Mesothelial cell of epicardium (in vitro differentiated cells): ENCODE data around the gene CCDC40. TPM values are rescaled to one million over a fixed set of nuclear protein-coding genes. Genes with fewer than 3 reads are reported as not detected.
A peak's percentile ranks its signal among the peaks of the same experiment; 100 is the strongest.

Experiments used
- DNase-seq, 2 experiments: peaks; one replicate each; pipeline ENCODE4 v3.0.0; 2021; ENCODE audit warnings: low spot score in 2 of 2; ENCODE audit not compliant: unreplicated experiment in 2 of 2
- H3K27ac Mint-ChIP-seq: 2 replicates; pipeline ENCODE4 v1.8.0; 2021; ENCODE audit warnings: mixed read lengths
- H3K27me3 Mint-ChIP-seq: 2 replicates; pipeline ENCODE4 v1.8.0; 2021; ENCODE audit warnings: low read depth, mixed read lengths
- H3K36me3 Mint-ChIP-seq: 2 replicates; pipeline ENCODE4 v1.8.0; 2021; ENCODE audit warnings: mixed read lengths
- H3K4me1 Mint-ChIP-seq: 2 replicates; pipeline ENCODE4 v1.8.0; 2021; ENCODE audit warnings: mixed read lengths
- H3K4me3 Mint-ChIP-seq: 2 replicates; pipeline ENCODE4 v1.8.0; 2021; ENCODE audit warnings: mild to moderate bottlenecking, moderate library complexity, mixed read lengths
- H3K9me3 Mint-ChIP-seq: 2 replicates; pipeline ENCODE4 v1.8.0; 2021; ENCODE audit warnings: mixed read lengths
- total RNA-seq: library from RNA; stranded (reverse); gene quantifications from 3 replicates; pipeline ENCODE4 v1.2.1, GENCODE V29; 2021
- TF ChIP-seq, protein P1 (sequence below): fragments of 200-600 bp; sonication (generic); IDR thresholded peaks from one replicate; pipeline ENCODE4 v1.5.0; 2021; ENCODE audit warnings: antibody characterized with exemption; ENCODE audit not compliant: unreplicated experiment

CCDC40 gene
- total RNA-seq, 1 donor from 2014 or later, result 23.5 TPM

DNA sequence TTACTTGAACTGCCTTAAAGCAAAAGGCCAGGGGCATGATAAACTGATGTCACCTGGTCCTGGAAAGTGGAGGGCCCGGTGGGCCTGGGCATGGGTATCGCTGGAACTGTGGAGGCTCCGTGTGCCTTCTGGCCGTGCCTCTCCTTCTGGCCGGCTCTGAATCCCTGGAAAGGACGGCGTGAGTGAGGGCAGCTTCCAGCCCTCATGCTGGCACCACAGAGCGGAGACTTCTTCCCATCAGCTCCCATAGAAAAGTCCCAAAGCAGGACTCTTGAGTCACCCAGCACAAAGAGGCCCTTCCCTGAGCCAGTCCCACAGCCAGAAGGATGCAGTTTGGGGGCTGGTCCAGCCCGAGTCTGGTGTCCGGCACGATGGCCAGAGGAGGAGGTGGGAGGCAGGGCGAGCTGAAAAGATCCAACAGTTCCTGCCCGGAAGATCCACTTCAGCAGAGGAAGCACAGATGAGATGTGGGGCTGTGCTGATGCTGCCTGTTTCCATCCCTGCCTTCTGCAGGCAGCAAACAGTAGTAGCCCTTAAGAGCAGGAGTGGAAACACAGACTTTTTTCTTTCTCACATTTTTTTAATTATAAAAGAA lies 72.7 kb downstream of the CCDC40 start:
- Mint-ChIP-seq H3K36me3 (peaks cover 4% of the 10 kb centered on the region), H3K27me3 (no peaks in the 10 kb centered on the region), H3K9me3 (no peaks in the 10 kb centered on the region), H3K4me3 (no peak overlapping the region), H3K4me1 (peaks cover 12% of the 10 kb centered on the region), H3K27ac (no peak overlapping the region)
- peak in 1 of 2 experiments; percentile 29 for DNase-seq
- TF ChIP-seq, protein P1, sequence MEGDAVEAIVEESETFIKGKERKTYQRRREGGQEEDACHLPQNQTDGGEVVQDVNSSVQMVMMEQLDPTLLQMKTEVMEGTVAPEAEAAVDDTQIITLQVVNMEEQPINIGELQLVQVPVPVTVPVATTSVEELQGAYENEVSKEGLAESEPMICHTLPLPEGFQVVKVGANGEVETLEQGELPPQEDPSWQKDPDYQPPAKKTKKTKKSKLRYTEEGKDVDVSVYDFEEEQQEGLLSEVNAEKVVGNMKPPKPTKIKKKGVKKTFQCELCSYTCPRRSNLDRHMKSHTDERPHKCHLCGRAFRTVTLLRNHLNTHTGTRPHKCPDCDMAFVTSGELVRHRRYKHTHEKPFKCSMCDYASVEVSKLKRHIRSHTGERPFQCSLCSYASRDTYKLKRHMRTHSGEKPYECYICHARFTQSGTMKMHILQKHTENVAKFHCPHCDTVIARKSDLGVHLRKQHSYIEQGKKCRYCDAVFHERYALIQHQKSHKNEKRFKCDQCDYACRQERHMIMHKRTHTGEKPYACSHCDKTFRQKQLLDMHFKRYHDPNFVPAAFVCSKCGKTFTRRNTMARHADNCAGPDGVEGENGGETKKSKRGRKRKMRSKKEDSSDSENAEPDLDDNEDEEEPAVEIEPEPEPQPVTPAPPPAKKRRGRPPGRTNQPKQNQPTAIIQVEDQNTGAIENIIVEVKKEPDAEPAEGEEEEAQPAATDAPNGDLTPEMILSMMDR, result no peak

DNA sequence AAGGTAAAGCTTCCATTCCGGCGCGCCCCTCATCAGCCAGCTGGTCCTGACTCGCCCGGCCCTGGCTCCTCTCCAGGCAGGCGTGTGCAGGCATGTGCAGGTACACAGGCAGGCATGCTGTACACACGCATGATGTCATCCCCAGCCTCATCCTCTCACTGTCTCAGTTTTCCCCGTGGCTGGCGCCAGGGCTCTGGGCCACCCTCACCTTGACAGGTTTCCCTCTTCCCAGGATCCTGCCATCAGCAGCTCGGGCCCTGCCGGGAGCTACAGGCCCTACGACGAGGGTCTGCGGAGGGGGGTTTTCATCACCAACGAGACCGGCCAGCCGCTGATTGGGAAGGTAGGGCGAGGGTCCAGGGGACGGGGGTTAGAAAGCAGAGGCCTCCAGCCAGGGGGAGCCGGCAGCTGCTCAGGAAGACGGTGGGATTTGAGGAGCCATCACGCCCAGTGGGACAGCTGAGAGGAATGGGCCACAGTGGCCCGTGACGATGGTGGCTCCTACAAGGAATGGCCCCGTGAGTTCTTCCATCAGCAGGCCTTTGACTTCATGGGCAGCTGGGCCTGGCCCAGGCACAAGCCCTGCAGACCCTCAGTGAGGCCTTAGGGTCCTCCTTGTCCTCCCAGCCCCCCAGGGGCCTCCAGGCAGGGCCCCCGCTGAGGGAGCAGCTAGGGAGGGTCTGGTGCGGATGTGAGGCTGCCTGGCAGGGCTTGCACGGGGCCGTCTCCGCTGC lies 73.4 kb downstream of the CCDC40 start:
- peaks cover 8% of the 10 kb centered on the region for H3K4me1 Mint-ChIP-seq
- no peak overlapping the region for H3K4me3 Mint-ChIP-seq
- peaks cover 5% of the 10 kb centered on the region for H3K9me3 Mint-ChIP-seq
- H3K27ac Mint-ChIP-seq, result no peak overlapping the region
- H3K27me3 Mint-ChIP-seq, result no peaks in the 10 kb centered on the region
- TF ChIP-seq, protein P1, result no peak
- DNase-seq, result peak in 1 of 2 experiments; percentile 7
- peaks cover 10% of the 10 kb centered on the region for H3K36me3 Mint-ChIP-seq

DNA sequence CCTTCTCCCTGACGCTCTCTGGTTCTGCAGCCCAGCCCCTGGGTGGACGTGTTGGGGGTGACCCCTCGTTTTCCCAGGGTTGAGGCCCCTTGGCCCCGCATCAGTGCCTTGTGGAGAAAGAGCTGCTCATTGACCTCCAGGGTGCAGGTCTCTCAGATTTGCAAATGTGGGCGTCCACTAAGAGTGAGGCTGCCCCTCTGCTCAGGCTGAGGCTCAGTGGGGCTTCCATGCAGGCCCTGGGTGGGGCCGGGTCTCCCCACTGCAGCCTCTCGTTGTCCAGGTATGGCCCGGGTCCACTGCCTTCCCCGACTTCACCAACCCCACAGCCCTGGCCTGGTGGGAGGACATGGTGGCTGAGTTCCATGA lies 74.0 kb downstream of the CCDC40 start:
- no peaks in the 10 kb centered on the region for H3K27me3 Mint-ChIP-seq
- H3K9me3 Mint-ChIP-seq, result peaks cover 11% of the 10 kb centered on the region
- H3K36me3 Mint-ChIP-seq, result peaks cover 16% of the 10 kb centered on the region
- peak in 1 of 2 experiments; percentile 35 for DNase-seq
- peaks cover 8% of the 10 kb centered on the region for H3K4me1 Mint-ChIP-seq
- no peak overlapping the region for H3K27ac Mint-ChIP-seq
- TF ChIP-seq, protein P1, result no peak
- H3K4me3 Mint-ChIP-seq, result no peak overlapping the region

DNA sequence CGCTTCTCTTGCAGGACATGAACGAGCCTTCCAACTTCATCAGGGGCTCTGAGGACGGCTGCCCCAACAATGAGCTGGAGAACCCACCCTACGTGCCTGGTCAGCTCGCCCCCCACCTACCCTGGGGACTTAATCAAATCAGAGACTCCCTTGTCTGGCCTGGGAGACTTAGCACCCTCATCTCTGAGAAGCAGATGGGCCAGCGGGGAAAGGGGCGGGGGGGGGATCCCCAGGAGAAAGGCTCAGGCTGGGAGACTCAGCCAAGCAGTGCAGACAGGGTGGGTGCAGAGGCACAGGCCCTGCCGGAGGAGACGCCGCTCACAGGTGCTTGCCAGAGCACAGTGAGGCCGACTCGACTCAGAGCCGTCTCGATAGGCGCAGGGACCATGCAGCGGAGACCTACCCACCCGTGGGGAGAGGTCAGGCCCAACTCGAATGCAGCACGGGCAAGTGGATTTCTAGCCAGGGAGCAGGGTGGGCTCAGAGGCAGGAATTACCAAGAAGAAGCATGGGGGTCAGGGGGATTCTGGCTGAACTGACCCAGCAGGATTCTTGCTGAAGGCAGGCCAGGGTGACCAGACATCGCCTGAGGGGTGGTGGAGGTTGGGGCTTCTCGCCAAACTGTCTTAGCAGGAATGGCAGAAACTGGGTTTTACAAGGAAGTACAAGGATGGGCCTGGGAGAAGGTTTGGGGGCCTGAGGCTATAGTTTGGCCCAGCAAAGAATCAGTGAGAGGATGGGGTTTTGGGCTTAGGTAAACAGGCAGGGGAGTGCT lies 74.7 kb downstream of the CCDC40 start:
- Mint-ChIP-seq H3K9me3 (peaks cover 14% of the 10 kb centered on the region), H3K27me3 (no peaks in the 10 kb centered on the region), H3K4me1 (peaks cover 5% of the 10 kb centered on the region), H3K36me3 (peaks cover 19% of the 10 kb centered on the region), H3K27ac (peak overlapping the region; percentile 54), H3K4me3 (no peak overlapping the region)
- DNase-seq, result peak in 1 of 2 experiments; percentile 30
- TF ChIP-seq, protein P1, result no peak

DNA sequence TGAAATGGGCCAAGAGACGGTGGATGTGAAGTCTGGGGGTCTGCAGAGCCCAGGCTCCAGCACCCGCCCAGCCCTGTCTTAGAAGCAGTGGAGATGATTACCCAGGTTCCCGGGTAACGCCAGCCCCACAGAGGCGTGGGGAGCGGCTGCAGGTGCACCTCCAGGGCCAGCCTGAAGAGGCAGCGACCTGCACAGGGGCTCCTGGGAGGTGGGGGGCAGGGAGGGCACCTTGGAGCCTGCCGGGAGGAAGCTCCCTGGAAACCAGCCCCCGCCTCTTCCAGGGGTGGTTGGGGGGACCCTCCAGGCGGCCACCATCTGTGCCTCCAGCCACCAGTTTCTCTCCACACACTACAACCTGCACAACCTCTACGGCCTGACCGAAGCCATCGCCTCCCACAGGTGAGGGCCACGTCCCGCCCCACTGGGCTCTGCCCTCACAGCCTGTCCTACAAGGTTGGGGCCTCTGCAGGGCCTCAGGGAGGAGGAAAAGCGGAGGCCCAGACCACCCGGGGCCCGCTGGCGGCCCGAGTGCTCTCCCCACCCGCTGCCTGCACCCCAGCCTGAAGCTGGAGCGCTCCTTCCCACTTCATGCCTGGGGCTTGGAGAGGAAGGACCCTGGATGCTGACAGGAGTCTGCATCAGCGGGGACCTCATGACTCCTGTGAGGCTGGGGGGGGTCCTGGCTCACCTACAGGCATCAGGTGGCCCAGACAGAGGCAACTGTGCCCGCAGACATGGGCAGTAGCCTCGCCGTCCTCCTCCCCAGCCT lies 75.4 kb downstream of the CCDC40 start:
- TF ChIP-seq, protein P1, result no peak
- Mint-ChIP-seq H3K4me1 (peaks cover 5% of the 10 kb centered on the region), H3K4me3 (no peak overlapping the region), H3K9me3 (peaks cover 14% of the 10 kb centered on the region), H3K27me3 (no peaks in the 10 kb centered on the region), H3K36me3 (peaks cover 19% of the 10 kb centered on the region), H3K27ac (peak overlapping the region; percentile 54)
- peak in 1 of 2 experiments; percentile 27 for DNase-seq
